HEK293 (cell line): Measurements from ENCODE around the gene UCK1.

Source experiments
- HOXC10 ChIP-seq: sonication (generic); formaldehyde crosslinking; IDR thresholded peaks from 2 replicates; pipeline ENCODE4 v1.8.1; 2023; ENCODE audit warnings: mild to moderate bottlenecking, missing genetic modification reagents
- KLF8 ChIP-seq: fragments of 450-650 bp; formaldehyde crosslinking; IDR thresholded peaks from 2 replicates; pipeline ENCODE4 v1.5.1; 2016; ENCODE audit warnings: missing biosample characterization, missing genetic modification characterization
- KLF9 ChIP-seq: fragments of 450-650 bp; formaldehyde crosslinking; IDR thresholded peaks from 2 replicates; pipeline ENCODE4 v1.5.1; 2016; ENCODE audit warnings: missing biosample characterization, missing genetic modification characterization, low read depth
- PRDM1 ChIP-seq: fragments of 450-650 bp; formaldehyde crosslinking; IDR thresholded peaks from 2 replicates; pipeline ENCODE4; 2016; ENCODE audit warnings: missing biosample characterization, missing genetic modification characterization
- ZBTB48 ChIP-seq: fragments of 450-650 bp; formaldehyde crosslinking; IDR thresholded peaks from 2 replicates; pipeline ENCODE4 v1.5.1; 2016; ENCODE audit warnings: missing biosample characterization, missing genetic modification characterization
- ZNF184 ChIP-seq: fragments of 450-650 bp; IDR thresholded peaks from 2 replicates; pipeline ENCODE4 v1.5.1; 2018; ENCODE audit warnings: missing biosample characterization, mild to moderate bottlenecking, missing genetic modification characterization
- ZNF211 ChIP-seq: fragments of 450-650 bp; formaldehyde crosslinking; IDR thresholded peaks from 2 replicates; pipeline ENCODE4 v1.5.1; 2016; ENCODE audit warnings: low read depth, missing biosample characterization, missing genetic modification characterization
- ZNF473 ChIP-seq: fragments of 450-650 bp; formaldehyde crosslinking; IDR thresholded peaks from 2 replicates; pipeline ENCODE4 v1.5.1; 2017; ENCODE audit warnings: missing biosample characterization, missing genetic modification characterization
- ZNF501 ChIP-seq: fragments of 450-650 bp; formaldehyde crosslinking; IDR thresholded peaks from 2 replicates; pipeline ENCODE4 v1.5.1; 2016; ENCODE audit warnings: missing biosample characterization, missing genetic modification characterization
- ZNF658 ChIP-seq: fragments of 450-650 bp; formaldehyde crosslinking; IDR thresholded peaks from 2 replicates; pipeline ENCODE4; 2016; ENCODE audit warnings: missing biosample characterization, missing genetic modification characterization
- ZNF791 ChIP-seq: fragments of 450-650 bp; formaldehyde crosslinking; IDR thresholded peaks from 2 replicates; pipeline ENCODE4 v1.5.1; 2016; ENCODE audit warnings: missing biosample characterization, missing genetic modification characterization
- ZNF843 ChIP-seq: fragments of 450-650 bp; formaldehyde crosslinking; IDR thresholded peaks from 2 replicates; pipeline ENCODE4 v1.5.1; 2016; ENCODE audit warnings: missing biosample characterization, missing genetic modification characterization
- ZSCAN23 ChIP-seq: fragments of 450-650 bp; formaldehyde crosslinking; IDR thresholded peaks from 2 replicates; pipeline ENCODE4 v1.5.1; 2016; ENCODE audit warnings: missing biosample characterization, missing genetic modification characterization
- ZXDB ChIP-seq: fragments of 450-650 bp; formaldehyde crosslinking; IDR thresholded peaks from 2 replicates; pipeline ENCODE4 v1.5.1; 2016; ENCODE audit warnings: missing biosample characterization, missing genetic modification characterization
- TF ChIP-seq, protein P1 (sequence below): fragments of 450-650 bp; formaldehyde crosslinking; IDR thresholded peaks from 2 replicates; pipeline ENCODE4 v1.5.1; 2016; ENCODE audit warnings: missing biosample characterization, missing genetic modification characterization
- TF ChIP-seq, protein P2 (sequence below): fragments of 450-650 bp; formaldehyde crosslinking; IDR thresholded peaks from 2 replicates; pipeline ENCODE4 v1.5.1; 2016; ENCODE audit warnings: missing biosample characterization, missing genetic modification characterization
- TF ChIP-seq, protein P3 (sequence below): fragments of 450-650 bp; formaldehyde crosslinking; IDR thresholded peaks from 2 replicates; pipeline ENCODE4 v1.5.1; 2016; ENCODE audit warnings: missing biosample characterization, missing genetic modification characterization
- TF ChIP-seq, protein P4 (sequence below): fragments of 450-650 bp; formaldehyde crosslinking; IDR thresholded peaks from 2 replicates; pipeline ENCODE4 v1.5.1; 2016; ENCODE audit warnings: missing biosample characterization, missing genetic modification characterization
- TF ChIP-seq, protein P5 (sequence below): fragments of 450-650 bp; formaldehyde crosslinking; IDR thresholded peaks from 2 replicates; pipeline ENCODE4 v1.5.1; 2016; ENCODE audit warnings: missing biosample characterization, missing genetic modification characterization
- TF ChIP-seq, protein P6 (sequence below): fragments of 450-650 bp; formaldehyde crosslinking; IDR thresholded peaks from 2 replicates; pipeline ENCODE4 v1.5.1; 2016; ENCODE audit warnings: missing biosample characterization, missing genetic modification characterization, borderline replicate concordance
- TF ChIP-seq, protein P7 (sequence below): fragments of 450-650 bp; formaldehyde crosslinking; conservative IDR thresholded peaks from 2 replicates; pipeline ENCODE4 v1.5.1; 2016; ENCODE audit warnings: low read depth, missing biosample characterization, missing genetic modification characterization

Gene UCK1

DNA sequence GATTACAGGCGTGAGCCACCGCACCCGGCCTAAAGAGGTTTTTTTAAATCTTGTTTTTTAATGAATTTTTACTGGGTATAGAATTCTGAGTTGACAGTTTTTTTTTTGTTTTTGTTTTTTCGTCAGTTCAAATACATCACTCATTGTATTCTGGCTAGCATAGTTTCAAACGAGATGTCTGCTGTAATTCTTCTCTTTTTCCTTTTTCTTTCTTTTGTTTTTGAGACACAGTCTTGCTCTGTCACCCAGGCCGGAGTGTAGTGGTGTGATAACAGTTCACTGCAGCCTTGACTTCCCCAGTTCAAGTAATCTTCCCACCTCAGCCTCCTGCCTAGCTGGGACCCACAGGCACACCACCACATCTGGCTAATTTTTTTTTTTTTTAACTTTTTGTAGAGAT is 12.1 kb upstream of the UCK1 start (continued):
- TF ChIP-seq, protein P1, sequence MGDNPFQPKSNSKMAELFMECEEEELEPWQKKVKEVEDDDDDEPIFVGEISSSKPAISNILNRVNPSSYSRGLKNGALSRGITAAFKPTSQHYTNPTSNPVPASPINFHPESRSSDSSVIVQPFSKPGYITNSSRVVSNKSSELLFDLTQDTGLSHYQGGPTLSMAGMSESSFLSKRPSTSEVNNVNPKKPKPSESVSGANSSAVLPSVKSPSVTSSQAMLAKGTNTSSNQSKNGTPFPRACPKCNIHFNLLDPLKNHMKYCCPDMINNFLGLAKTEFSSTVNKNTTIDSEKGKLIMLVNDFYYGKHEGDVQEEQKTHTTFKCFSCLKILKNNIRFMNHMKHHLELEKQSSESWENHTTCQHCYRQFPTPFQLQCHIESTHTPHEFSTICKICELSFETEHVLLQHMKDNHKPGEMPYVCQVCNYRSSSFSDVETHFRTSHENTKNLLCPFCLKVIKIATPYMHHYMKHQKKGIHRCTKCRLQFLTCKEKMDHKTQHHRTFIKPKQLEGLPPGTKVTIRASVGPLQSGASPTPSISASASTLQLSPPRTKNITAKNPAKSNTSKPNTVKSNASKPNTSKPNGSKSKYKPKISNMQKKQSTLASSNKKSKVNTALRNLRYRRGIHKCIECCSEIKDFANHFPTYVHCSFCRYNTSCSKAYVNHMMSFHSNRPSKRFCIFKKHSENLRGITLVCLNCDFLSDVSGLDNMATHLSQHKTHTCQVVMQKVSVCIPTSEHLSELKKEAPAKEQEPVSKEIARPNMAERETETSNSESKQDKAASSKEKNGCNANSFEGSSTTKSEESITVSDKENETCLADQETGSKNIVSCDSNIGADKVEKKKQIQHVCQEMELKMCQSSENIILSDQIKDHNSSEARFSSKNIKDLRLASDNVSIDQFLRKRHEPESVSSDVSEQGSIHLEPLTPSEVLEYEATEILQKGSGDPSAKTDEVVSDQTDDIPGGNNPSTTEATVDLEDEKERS (tag by site-specific recombination) = peak; percentile 95
- no peak for TF ChIP-seq ZNF473 (tag by site-specific recombination)
- TF ChIP-seq ZNF843 (tag by site-specific recombination) = no peak
- peak; percentile 74 for TF ChIP-seq KLF8 (tag by site-specific recombination)
- peak; percentile 47; the same call in 1 of the 2 replicates for TF ChIP-seq ZXDB (tag by site-specific recombination)
- TF ChIP-seq ZNF184 (tag by site-specific recombination) = peak; percentile 79
- TF ChIP-seq, protein P2, sequence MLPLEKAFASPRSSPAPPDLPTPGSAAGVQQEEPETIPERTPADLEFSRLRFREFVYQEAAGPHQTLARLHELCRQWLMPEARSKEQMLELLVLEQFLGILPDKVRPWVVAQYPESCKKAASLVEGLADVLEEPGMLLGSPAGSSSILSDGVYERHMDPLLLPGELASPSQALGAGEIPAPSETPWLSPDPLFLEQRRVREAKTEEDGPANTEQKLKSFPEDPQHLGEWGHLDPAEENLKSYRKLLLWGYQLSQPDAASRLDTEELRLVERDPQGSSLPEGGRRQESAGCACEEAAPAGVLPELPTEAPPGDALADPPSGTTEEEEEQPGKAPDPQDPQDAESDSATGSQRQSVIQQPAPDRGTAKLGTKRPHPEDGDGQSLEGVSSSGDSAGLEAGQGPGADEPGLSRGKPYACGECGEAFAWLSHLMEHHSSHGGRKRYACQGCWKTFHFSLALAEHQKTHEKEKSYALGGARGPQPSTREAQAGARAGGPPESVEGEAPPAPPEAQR = no peak
- TF ChIP-seq HOXC10 = no peak
- TF ChIP-seq ZBTB48 (tag by site-specific recombination) = no peak
- TF ChIP-seq KLF9 (tag by site-specific recombination) = no peak
- TF ChIP-seq, protein P3, sequence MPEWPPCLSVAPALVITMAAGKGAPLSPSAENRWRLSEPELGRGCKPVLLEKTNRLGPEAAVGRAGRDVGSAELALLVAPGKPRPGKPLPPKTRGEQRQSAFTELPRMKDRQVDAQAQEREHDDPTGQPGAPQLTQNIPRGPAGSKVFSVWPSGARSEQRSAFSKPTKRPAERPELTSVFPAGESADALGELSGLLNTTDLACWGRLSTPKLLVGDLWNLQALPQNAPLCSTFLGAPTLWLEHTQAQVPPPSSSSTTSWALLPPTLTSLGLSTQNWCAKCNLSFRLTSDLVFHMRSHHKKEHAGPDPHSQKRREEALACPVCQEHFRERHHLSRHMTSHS (tag by site-specific recombination) = no peak
- TF ChIP-seq ZNF791 (tag by site-specific recombination) = no peak
- no peak for TF ChIP-seq ZNF211
- TF ChIP-seq, protein P4, sequence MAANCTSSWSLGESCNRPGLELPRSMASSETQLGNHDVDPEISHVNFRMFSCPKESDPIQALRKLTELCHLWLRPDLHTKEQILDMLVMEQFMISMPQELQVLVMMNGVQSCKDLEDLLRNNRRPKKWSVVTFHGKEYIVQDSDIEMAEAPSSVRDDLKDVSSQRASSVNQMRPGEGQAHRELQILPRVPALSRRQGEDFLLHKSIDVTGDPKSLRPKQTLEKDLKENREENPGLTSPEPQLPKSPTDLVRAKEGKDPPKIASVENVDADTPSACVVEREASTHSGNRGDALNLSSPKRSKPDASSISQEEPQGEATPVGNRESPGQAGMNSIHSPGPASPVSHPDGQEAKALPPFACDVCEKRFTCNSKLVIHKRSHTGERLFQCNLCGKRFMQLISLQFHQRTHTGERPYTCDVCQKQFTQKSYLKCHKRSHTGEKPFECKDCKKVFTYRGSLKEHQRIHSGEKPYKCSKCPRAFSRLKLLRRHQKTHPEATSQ (tag by site-specific recombination) = no peak
- 0 out of 2 replicates have a peak, but pooled peaks have one; percentile 16 for TF ChIP-seq ZNF501
- TF ChIP-seq ZSCAN23 (tag by site-specific recombination) = 0 out of 2 replicates have a peak, but pooled peaks have one; percentile 39
- TF ChIP-seq, protein P5, sequence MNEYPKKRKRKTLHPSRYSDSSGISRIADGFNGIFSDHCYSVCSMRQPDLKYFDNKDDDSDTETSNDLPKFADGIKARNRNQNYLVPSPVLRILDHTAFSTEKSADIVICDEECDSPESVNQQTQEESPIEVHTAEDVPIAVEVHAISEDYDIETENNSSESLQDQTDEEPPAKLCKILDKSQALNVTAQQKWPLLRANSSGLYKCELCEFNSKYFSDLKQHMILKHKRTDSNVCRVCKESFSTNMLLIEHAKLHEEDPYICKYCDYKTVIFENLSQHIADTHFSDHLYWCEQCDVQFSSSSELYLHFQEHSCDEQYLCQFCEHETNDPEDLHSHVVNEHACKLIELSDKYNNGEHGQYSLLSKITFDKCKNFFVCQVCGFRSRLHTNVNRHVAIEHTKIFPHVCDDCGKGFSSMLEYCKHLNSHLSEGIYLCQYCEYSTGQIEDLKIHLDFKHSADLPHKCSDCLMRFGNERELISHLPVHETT (tag by site-specific recombination) = 0 out of 2 replicates have a peak, but pooled peaks have one; percentile 53
- TF ChIP-seq, protein P6, sequence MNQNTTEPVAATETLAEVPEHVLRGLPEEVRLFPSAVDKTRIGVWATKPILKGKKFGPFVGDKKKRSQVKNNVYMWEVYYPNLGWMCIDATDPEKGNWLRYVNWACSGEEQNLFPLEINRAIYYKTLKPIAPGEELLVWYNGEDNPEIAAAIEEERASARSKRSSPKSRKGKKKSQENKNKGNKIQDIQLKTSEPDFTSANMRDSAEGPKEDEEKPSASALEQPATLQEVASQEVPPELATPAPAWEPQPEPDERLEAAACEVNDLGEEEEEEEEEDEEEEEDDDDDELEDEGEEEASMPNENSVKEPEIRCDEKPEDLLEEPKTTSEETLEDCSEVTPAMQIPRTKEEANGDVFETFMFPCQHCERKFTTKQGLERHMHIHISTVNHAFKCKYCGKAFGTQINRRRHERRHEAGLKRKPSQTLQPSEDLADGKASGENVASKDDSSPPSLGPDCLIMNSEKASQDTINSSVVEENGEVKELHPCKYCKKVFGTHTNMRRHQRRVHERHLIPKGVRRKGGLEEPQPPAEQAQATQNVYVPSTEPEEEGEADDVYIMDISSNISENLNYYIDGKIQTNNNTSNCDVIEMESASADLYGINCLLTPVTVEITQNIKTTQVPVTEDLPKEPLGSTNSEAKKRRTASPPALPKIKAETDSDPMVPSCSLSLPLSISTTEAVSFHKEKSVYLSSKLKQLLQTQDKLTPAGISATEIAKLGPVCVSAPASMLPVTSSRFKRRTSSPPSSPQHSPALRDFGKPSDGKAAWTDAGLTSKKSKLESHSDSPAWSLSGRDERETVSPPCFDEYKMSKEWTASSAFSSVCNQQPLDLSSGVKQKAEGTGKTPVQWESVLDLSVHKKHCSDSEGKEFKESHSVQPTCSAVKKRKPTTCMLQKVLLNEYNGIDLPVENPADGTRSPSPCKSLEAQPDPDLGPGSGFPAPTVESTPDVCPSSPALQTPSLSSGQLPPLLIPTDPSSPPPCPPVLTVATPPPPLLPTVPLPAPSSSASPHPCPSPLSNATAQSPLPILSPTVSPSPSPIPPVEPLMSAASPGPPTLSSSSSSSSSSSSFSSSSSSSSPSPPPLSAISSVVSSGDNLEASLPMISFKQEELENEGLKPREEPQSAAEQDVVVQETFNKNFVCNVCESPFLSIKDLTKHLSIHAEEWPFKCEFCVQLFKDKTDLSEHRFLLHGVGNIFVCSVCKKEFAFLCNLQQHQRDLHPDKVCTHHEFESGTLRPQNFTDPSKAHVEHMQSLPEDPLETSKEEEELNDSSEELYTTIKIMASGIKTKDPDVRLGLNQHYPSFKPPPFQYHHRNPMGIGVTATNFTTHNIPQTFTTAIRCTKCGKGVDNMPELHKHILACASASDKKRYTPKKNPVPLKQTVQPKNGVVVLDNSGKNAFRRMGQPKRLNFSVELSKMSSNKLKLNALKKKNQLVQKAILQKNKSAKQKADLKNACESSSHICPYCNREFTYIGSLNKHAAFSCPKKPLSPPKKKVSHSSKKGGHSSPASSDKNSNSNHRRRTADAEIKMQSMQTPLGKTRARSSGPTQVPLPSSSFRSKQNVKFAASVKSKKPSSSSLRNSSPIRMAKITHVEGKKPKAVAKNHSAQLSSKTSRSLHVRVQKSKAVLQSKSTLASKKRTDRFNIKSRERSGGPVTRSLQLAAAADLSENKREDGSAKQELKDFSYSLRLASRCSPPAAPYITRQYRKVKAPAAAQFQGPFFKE (tag by site-specific recombination) = no peak
- TF ChIP-seq PRDM1 (tag by site-specific recombination) = no peak
- TF ChIP-seq, protein P7, sequence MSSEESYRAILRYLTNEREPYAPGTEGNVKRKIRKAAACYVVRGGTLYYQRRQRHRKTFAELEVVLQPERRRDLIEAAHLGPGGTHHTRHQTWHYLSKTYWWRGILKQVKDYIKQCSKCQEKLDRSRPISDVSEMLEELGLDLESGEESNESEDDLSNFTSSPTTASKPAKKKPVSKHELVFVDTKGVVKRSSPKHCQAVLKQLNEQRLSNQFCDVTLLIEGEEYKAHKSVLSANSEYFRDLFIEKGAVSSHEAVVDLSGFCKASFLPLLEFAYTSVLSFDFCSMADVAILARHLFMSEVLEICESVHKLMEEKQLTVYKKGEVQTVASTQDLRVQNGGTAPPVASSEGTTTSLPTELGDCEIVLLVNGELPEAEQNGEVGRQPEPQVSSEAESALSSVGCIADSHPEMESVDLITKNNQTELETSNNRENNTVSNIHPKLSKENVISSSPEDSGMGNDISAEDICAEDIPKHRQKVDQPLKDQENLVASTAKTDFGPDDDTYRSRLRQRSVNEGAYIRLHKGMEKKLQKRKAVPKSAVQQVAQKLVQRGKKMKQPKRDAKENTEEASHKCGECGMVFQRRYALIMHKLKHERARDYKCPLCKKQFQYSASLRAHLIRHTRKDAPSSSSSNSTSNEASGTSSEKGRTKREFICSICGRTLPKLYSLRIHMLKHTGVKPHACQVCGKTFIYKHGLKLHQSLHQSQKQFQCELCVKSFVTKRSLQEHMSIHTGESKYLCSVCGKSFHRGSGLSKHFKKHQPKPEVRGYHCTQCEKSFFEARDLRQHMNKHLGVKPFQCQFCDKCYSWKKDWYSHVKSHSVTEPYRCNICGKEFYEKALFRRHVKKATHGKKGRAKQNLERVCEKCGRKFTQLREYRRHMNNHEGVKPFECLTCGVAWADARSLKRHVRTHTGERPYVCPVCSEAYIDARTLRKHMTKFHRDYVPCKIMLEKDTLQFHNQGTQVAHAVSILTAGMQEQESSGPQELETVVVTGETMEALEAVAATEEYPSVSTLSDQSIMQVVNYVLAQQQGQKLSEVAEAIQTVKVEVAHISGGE (tag by site-specific recombination) = no peak
- no peak for TF ChIP-seq ZNF658
